ENCODE data around the gene EDAR. TPM values are rescaled to one million over a fixed set of nuclear protein-coding genes. Genes with fewer than 3 reads are reported as not detected.

The EDAR gene
- polyA plus RNA-seq, 2 of the 4 experiments (the other 2 are of a cell fraction): 0.05 to 0.26 TPM

DNA sequence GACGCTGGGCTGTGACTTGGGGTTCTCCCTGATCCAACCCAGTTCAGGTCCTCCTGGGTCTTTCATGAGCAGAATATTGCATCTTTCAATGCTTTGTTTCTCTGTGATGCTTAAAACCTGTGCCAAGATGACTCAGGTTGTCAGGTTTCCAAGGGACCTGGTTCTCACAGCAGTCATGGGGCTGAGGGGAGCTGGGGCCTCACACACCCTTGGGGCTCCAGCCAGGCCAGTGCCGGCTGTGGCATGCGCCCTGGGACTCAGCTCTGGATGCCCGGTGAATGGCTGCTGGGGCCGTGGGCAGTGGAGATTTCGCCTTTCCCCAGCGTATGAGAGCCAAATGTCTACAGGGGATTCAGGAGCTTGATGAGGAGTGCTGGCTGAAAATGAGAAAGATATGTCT lies 29.6 kb downstream of the EDAR start:
- FAIRE-seq (no peak), DNase-seq (ENCODE audit: low read depth in 1 of 2, low spot score in 1 of 2) (no peak), ATAC-seq (no peak)
- WGBS (ENCODE audit: missing lambda C conversion rate): 60% methylated on average over 5 of the region's 7 CpGs
- Histone ChIP-seq H3K4me2 (no peak overlapping the region), H3K4me1 (no peaks in the 10 kb centered on the region), H3K27ac (no peak overlapping the region), H3K4me3 (no peak overlapping the region), H3K9me3 (no peaks in the 10 kb centered on the region)
- ChIA-PET POLR2A (no interaction called here), CTCF (interaction anchor here (1.0 to 2.0 kb wide), 3 partner anchors 9 to 31 kb away, joined by 3 to 6 read pairs (median 4); no protein-coding TSS in a partner anchor)
- TF ChIP-seq, protein P1, sequence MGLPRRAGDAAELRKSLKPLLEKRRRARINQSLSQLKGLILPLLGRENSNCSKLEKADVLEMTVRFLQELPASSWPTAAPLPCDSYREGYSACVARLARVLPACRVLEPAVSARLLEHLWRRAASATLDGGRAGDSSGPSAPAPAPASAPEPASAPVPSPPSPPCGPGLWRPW (IDR thresholded peaks at IDR 0.05): no peak
- TF ChIP-seq CBX2 (IDR thresholded peaks at IDR 0.05; ENCODE audit: borderline replicate concordance, low read depth) (no peak), RNF2 (IDR thresholded peaks at IDR 0.05; ENCODE audit: borderline replicate concordance, low read depth) (no peak), CEBPB (IDR thresholded peaks at IDR 0.05) (no peak), FOSL2 (IDR thresholded peaks at IDR 0.05) (no peak), FOSL2 (CRISPR knock-in tag; IDR thresholded peaks at IDR 0.05) (no peak), ESRRA (IDR thresholded peaks at IDR 0.05; ENCODE audit: borderline replicate concordance, low read length) (no peak), MAFK (IDR thresholded peaks at IDR 0.05; ENCODE audit: partially characterized antibody) (no peak), ZSCAN20 (CRISPR knock-in tag; IDR thresholded peaks at IDR 0.05) (no peak), HOXB5 (CRISPR knock-in tag; IDR thresholded peaks at IDR 0.05) (no peak)
- TF ChIP-seq, protein P2, sequence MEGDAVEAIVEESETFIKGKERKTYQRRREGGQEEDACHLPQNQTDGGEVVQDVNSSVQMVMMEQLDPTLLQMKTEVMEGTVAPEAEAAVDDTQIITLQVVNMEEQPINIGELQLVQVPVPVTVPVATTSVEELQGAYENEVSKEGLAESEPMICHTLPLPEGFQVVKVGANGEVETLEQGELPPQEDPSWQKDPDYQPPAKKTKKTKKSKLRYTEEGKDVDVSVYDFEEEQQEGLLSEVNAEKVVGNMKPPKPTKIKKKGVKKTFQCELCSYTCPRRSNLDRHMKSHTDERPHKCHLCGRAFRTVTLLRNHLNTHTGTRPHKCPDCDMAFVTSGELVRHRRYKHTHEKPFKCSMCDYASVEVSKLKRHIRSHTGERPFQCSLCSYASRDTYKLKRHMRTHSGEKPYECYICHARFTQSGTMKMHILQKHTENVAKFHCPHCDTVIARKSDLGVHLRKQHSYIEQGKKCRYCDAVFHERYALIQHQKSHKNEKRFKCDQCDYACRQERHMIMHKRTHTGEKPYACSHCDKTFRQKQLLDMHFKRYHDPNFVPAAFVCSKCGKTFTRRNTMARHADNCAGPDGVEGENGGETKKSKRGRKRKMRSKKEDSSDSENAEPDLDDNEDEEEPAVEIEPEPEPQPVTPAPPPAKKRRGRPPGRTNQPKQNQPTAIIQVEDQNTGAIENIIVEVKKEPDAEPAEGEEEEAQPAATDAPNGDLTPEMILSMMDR (IDR thresholded peaks at IDR 0.05): no peak

DNA sequence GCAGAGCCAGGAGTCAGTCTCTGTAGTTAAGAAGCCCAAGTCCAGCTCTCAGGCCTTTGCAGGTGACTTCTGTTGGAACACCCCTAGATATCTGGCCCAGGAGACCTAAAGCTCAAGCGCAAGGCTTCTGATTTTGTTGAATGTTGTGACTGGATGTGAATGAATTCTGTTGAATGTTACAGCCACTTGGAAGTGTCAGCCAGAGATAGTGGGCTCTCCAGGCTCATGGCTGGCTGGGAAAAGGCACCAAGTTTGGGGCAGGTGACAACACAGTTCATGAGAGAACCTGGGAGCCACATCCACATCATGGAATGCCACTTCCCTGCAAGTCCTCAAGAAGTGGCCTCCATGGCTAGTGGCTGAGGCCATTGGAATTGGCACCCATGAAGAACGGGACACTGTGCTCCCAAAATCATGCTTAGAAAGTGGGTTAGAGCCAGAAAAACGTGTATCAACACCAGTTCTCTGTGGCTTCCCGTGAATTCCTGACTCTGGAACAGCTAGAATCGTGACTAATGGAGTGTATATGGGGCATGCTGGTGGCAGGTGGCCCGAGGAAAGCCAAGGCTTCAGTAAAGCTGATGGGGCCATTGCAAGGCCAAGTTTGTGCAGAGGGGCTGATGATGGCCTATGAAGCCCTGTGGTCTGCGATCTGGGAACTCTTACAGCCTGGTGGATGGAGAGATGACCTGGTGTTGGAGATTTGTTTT lies 30.2 kb downstream of the EDAR start:
- POLR2A ChIA-PET: no interaction called here
- CTCF ChIA-PET: interaction anchor here (0.6 to 2.0 kb wide), 3 partner anchors 30 to 84 kb away, joined by 3 to 6 read pairs (median 4); partner anchors contain the start of gene EDAR
- ATAC-seq (no peak), DNase-seq (ENCODE audit: low read depth in 1 of 2, low spot score in 1 of 2) (no peak), FAIRE-seq (no peak)
- H3K27ac ChIP-seq: no peak overlapping the region
- no peaks in the 10 kb centered on the region for H3K9me3 ChIP-seq
- H3K4me1 ChIP-seq: no peaks in the 10 kb centered on the region
- TF ChIP-seq ZSCAN20 (CRISPR knock-in tag; IDR thresholded peaks at IDR 0.05) (no peak), HEYL (CRISPR knock-in tag; IDR thresholded peaks at IDR 0.05) (no peak), CEBPB (IDR thresholded peaks at IDR 0.05) (no peak), TFCP2L1 (CRISPR knock-in tag; IDR thresholded peaks at IDR 0.05) (no peak), POLR2A (IDR thresholded peaks at IDR 0.05; ENCODE audit: low read length) (no peak), RCOR1 (IDR thresholded peaks at IDR 0.05; ENCODE audit: low read depth, low read length) (no peak), ZC3H11A (IDR thresholded peaks at IDR 0.05) (no peak), BHLHE40 (IDR thresholded peaks at IDR 0.05; ENCODE audit: low read depth, low read length) (no peak), NR3C1 (IDR thresholded peaks at IDR 0.05) (no peak), MAFK (IDR thresholded peaks at IDR 0.05; ENCODE audit: partially characterized antibody) (no peak), CBX8 (IDR thresholded peaks at IDR 0.05) (no peak), JUNB (IDR thresholded peaks at IDR 0.05) (no peak), EHF (CRISPR knock-in tag; IDR thresholded peaks at IDR 0.05) (no peak)
- TF ChIP-seq, protein P3, sequence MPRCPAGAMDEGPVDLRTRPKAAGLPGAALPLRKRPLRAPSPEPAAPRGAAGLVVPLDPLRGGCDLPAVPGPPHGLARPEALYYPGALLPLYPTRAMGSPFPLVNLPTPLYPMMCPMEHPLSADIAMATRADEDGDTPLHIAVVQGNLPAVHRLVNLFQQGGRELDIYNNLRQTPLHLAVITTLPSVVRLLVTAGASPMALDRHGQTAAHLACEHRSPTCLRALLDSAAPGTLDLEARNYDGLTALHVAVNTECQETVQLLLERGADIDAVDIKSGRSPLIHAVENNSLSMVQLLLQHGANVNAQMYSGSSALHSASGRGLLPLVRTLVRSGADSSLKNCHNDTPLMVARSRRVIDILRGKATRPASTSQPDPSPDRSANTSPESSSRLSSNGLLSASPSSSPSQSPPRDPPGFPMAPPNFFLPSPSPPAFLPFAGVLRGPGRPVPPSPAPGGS (IDR thresholded peaks at IDR 0.05): no peak
- TF ChIP-seq, protein P4, sequence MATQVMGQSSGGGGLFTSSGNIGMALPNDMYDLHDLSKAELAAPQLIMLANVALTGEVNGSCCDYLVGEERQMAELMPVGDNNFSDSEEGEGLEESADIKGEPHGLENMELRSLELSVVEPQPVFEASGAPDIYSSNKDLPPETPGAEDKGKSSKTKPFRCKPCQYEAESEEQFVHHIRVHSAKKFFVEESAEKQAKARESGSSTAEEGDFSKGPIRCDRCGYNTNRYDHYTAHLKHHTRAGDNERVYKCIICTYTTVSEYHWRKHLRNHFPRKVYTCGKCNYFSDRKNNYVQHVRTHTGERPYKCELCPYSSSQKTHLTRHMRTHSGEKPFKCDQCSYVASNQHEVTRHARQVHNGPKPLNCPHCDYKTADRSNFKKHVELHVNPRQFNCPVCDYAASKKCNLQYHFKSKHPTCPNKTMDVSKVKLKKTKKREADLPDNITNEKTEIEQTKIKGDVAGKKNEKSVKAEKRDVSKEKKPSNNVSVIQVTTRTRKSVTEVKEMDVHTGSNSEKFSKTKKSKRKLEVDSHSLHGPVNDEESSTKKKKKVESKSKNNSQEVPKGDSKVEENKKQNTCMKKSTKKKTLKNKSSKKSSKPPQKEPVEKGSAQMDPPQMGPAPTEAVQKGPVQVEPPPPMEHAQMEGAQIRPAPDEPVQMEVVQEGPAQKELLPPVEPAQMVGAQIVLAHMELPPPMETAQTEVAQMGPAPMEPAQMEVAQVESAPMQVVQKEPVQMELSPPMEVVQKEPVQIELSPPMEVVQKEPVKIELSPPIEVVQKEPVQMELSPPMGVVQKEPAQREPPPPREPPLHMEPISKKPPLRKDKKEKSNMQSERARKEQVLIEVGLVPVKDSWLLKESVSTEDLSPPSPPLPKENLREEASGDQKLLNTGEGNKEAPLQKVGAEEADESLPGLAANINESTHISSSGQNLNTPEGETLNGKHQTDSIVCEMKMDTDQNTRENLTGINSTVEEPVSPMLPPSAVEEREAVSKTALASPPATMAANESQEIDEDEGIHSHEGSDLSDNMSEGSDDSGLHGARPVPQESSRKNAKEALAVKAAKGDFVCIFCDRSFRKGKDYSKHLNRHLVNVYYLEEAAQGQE (IDR thresholded peaks at IDR 0.05): no peak
- H3K4me3 ChIP-seq: no peak overlapping the region
- H3K4me2 ChIP-seq: no peak overlapping the region
- WGBS (ENCODE audit: missing lambda C conversion rate): 40% methylated on average over 7 of the region's 7 CpGs
